Fibroblast of upper back skin (primary cell): ENCODE measurements around the gene SOCS2.
"Not testable (repeated sequence)": the region's sequence is repeated elsewhere in the genome, so short reads cannot be mapped to it uniquely, and the experiment has no call there.

Source experiments
- DNase-seq: peaks from one replicate; pipeline ENCODE4 v3.0.0-alpha.2; 2013

SOCS2 gene

GRCh38 chr12:93595351-93595750, 22.9 kb downstream of the SOCS2 start:
- no peak for DNase-seq

- DNase-seq = no peak
These were observed 25.1 kb downstream of the SOCS2 start for GRCh38 chr12:93597608-93598007.

- no peak for DNase-seq
These were observed 26.7 kb downstream of the SOCS2 start for GRCh38 chr12:93599192-93599591.

- no peak for DNase-seq
These were observed 29.1 kb downstream of the SOCS2 start for GRCh38 chr12:93601591-93601990.

- DNase-seq = no peak
These were observed 30.6 kb downstream of the SOCS2 start for GRCh38 chr12:93602897-93603668.

GRCh38 chr12:93603762-93604161, 31.3 kb downstream of the SOCS2 start:
- DNase-seq = no peak

- no peak for DNase-seq
These were observed 35.8 kb downstream of the SOCS2 start for GRCh38 chr12:93608313-93608712.

GRCh38 chr12:93609281-93610192, 37.1 kb downstream of the SOCS2 start:
- DNase-seq = no peak

GRCh38 chr12:93612776-93613175, 40.3 kb downstream of the SOCS2 start:
- DNase-seq = no peak

- DNase-seq = peak; percentile 31
These were observed 42.6 kb downstream of the SOCS2 start for GRCh38 chr12:93614917-93615596.

- DNase-seq = peak; percentile 20
These were observed 44.2 kb downstream of the SOCS2 start for GRCh38 chr12:93616584-93617101.

GRCh38 chr12:93618891-93619410, 46.5 kb downstream of the SOCS2 start:
- no peak for DNase-seq

GRCh38 chr12:93621986-93622385, 49.5 kb downstream of the SOCS2 start:
- DNase-seq = peak; percentile 83

- DNase-seq = peak; percentile 71
These were observed 50.0 kb downstream of the SOCS2 start for GRCh38 chr12:93622485-93622884.

- peak; percentile 96 for DNase-seq
These were observed 52.3 kb downstream of the SOCS2 start for GRCh38 chr12:93624595-93625294.

GRCh38 chr12:93625295-93625645, 52.8 kb downstream of the SOCS2 start:
- DNase-seq = not testable (repeated sequence)

- no peak for DNase-seq
These were observed 53.7 kb downstream of the SOCS2 start for GRCh38 chr12:93626160-93626559.
